Measurements from ENCODE around the gene FRG2.
"Not testable (repeated sequence)": the region's sequence is repeated elsewhere in the genome, so short reads cannot be mapped to it uniquely, and the experiment has no call there.

FRG2 gene

GRCh38 chr4:190016369-190017289 is 10.4 kb downstream of the FRG2 start:
- no peak for DNase-seq (ENCODE audit: low read depth)

GRCh38 chr4:190015538-190016368 is 11.3 kb downstream of the FRG2 start:
- DNase-seq (ENCODE audit: low read depth), result no peak

- DNase-seq (ENCODE audit: low read depth), result no peak
Observed at GRCh38 chr4:190014771-190015537, 12.1 kb downstream of the FRG2 start.

GRCh38 chr4:189989941-189990340 is 37.1 kb downstream of the FRG2 start:
- not testable (repeated sequence) for DNase-seq (ENCODE audit: low read depth)

GRCh38 chr4:189988877-189989431 is 38.1 kb downstream of the FRG2 start:
- DNase-seq (ENCODE audit: low read depth), result no peak

GRCh38 chr4:189985651-189986243 is 41.3 kb downstream of the FRG2 start:
- DNase-seq (ENCODE audit: low read depth), result not testable (repeated sequence)

GRCh38 chr4:189984661-189985060 is 42.4 kb downstream of the FRG2 start:
- not testable (repeated sequence) for DNase-seq (ENCODE audit: low read depth)

GRCh38 chr4:189983916-189984526 is 43.0 kb downstream of the FRG2 start:
- DNase-seq (ENCODE audit: low read depth), result not testable (repeated sequence)

- DNase-seq (ENCODE audit: low read depth), result no peak
Observed at GRCh38 chr4:189981970-189982369, 45.1 kb downstream of the FRG2 start.

- not testable (repeated sequence) for DNase-seq (ENCODE audit: low read depth)
Observed at GRCh38 chr4:189980292-189980691, 46.8 kb downstream of the FRG2 start.

- no peak for DNase-seq (ENCODE audit: low read depth)
Observed at GRCh38 chr4:189979196-189980047, 47.6 kb downstream of the FRG2 start.

Measured in GM04504 (cell line).